KMS-11 (cell line): ENCODE measurements around the gene ST6GALNAC1.

Experiments
- H2AFZ ChIP-seq: fragments of 200-600 bp; sonication (generic); 2 replicates; pipeline ENCODE4 v1.6.1; 2016; ENCODE audit warnings: antibody characterized with exemption, mixed run types, low read depth
- H3K27ac ChIP-seq: fragments of 200-600 bp; sonication (generic); 2 replicates; pipeline ENCODE4 v1.6.1; 2016; ENCODE audit warnings: mild to moderate bottlenecking, mixed run types
- H3K27me3 ChIP-seq: fragments of 200-600 bp; sonication (generic); 2 replicates; pipeline ENCODE4 v1.6.1; 2017; ENCODE audit warnings: mild to moderate bottlenecking, low read depth, mixed run types, moderate library complexity; ENCODE audit not compliant: insufficient read depth
- H3K36me3 ChIP-seq: fragments of 200-600 bp; sonication (generic); 2 replicates; pipeline ENCODE4 v1.6.1; 2017; ENCODE audit warnings: mild to moderate bottlenecking, mixed run types; ENCODE audit not compliant: insufficient read depth
- H3K4me1 ChIP-seq: fragments of 200-600 bp; sonication (generic); 2 replicates; pipeline ENCODE4 v1.6.1; 2016; ENCODE audit warnings: mild to moderate bottlenecking, low read depth, mixed run types; ENCODE audit not compliant: poor library complexity, severe bottlenecking
- H3K4me2 ChIP-seq: fragments of 200-600 bp; sonication (generic); 2 replicates; pipeline ENCODE4 v1.7.0; 2016; ENCODE audit warnings: mild to moderate bottlenecking, mixed run types
- H3K4me3 ChIP-seq: fragments of 200-600 bp; sonication (generic); IDR thresholded peaks from 2 replicates; pipeline ENCODE4 v1.6.1; 2017; ENCODE audit warnings: low read depth, low read length, mixed read lengths; ENCODE audit not compliant: insufficient read depth
- H3K79me2 ChIP-seq: fragments of 200-600 bp; sonication (generic); 2 replicates; pipeline ENCODE4 v1.6.1; 2016; ENCODE audit warnings: low read depth, mixed run types; ENCODE audit not compliant: insufficient read depth
- H3K9ac ChIP-seq: fragments of 200-600 bp; sonication (generic); 2 replicates; pipeline ENCODE4 v1.6.1; 2016; ENCODE audit warnings: mild to moderate bottlenecking, mixed run types
- H4K20me1 ChIP-seq: fragments of 200-600 bp; sonication (generic); 2 replicates; pipeline ENCODE4 v1.6.1; 2016; ENCODE audit warnings: mild to moderate bottlenecking, mixed run types; ENCODE audit not compliant: insufficient read depth
- CTCF ChIP-seq: fragments of 200-600 bp; sonication (generic); conservative IDR thresholded peaks from 2 replicates; pipeline ENCODE4 v1.6.1; 2017; ENCODE audit warnings: low read depth, mild to moderate bottlenecking, antibody characterized with exemption, low read length, moderate library complexity, mixed read lengths

The ST6GALNAC1 gene

GRCh38 chr17:76671123-76671911 is 27.8 kb upstream of the ST6GALNAC1 start:
- Histone ChIP-seq H2AFZ (peak overlapping the region; percentile 98), H3K27ac (peak overlapping the region; percentile 62; the same call in 1 of the 2 replicates), H3K9ac (peak overlapping the region; percentile 52; the same call in 1 of the 2 replicates), H3K27me3 (no peaks in the 10 kb centered on the region; the same call in 1 of the 2 replicates), H3K36me3 (no peaks in the 10 kb centered on the region), H3K79me2 (no peaks in the 10 kb centered on the region), H3K4me2 (peak overlapping the region; percentile 71), H4K20me1 (no peaks in the 10 kb centered on the region), H3K4me3 (no peak overlapping the region), H3K4me1 (peaks cover 19% of the 10 kb centered on the region)
- TF ChIP-seq CTCF = no peak

- H4K20me1 ChIP-seq = no peaks in the 10 kb centered on the region
- peak overlapping the region; percentile 98 for H2AFZ ChIP-seq
- H3K27me3 ChIP-seq = no peaks in the 10 kb centered on the region; the same call in 1 of the 2 replicates
- H3K79me2 ChIP-seq = no peaks in the 10 kb centered on the region
- no peaks in the 10 kb centered on the region for H3K36me3 ChIP-seq
- H3K9ac ChIP-seq = no peak overlapping the region
- H3K4me1 ChIP-seq = peaks cover 19% of the 10 kb centered on the region
- no peak for TF ChIP-seq CTCF
- no peak overlapping the region for H3K27ac ChIP-seq
- H3K4me3 ChIP-seq = no peak overlapping the region
- peak overlapping the region; percentile 71; the same call in 1 of the 2 replicates for H3K4me2 ChIP-seq
These were observed 27.2 kb upstream of the ST6GALNAC1 start for GRCh38 chr17:76670718-76671122.

- H3K79me2 ChIP-seq = no peaks in the 10 kb centered on the region
- H3K4me3 ChIP-seq = no peak overlapping the region
- no peaks in the 10 kb centered on the region for H4K20me1 ChIP-seq
- no peaks in the 10 kb centered on the region; the same call in 1 of the 2 replicates for H3K27me3 ChIP-seq
- H3K36me3 ChIP-seq = no peaks in the 10 kb centered on the region
- peak overlapping the region; percentile 98; the same call in 1 of the 2 replicates for H2AFZ ChIP-seq
- no peak for TF ChIP-seq CTCF
- peaks cover 19% of the 10 kb centered on the region for H3K4me1 ChIP-seq
- H3K9ac ChIP-seq = no peak overlapping the region
- no peak overlapping the region for H3K4me2 ChIP-seq
- no peak overlapping the region for H3K27ac ChIP-seq
These were observed 26.6 kb upstream of the ST6GALNAC1 start for GRCh38 chr17:76670020-76670717.

- Histone ChIP-seq H3K9ac (no peak overlapping the region), H3K4me2 (no peak overlapping the region), H3K27ac (no peak overlapping the region), H3K4me1 (peaks cover 13% of the 10 kb centered on the region), H3K79me2 (no peaks in the 10 kb centered on the region), H3K27me3 (no peaks in the 10 kb centered on the region), H3K4me3 (no peak overlapping the region), H4K20me1 (no peaks in the 10 kb centered on the region), H2AFZ (no peak overlapping the region), H3K36me3 (no peaks in the 10 kb centered on the region)
- TF ChIP-seq CTCF = no peak
These were observed 24.4 kb upstream of the ST6GALNAC1 start for GRCh38 chr17:76667786-76668453.
